ENCODE measurements around the gene RPP25L. TPM values are rescaled to one million over a fixed set of nuclear protein-coding genes. Genes with fewer than 3 reads are reported as not detected.

Gene RPP25L
- total RNA-seq, 3 donors from 2014 or later = 28.5 to 37.9 (median 36.4) TPM

- no peaks in the 10 kb centered on the region for H3K36me3 ChIP-seq
- peaks cover under 1 to 20% of the 10 kb centered on the region in 2 donors for H3K4me1 ChIP-seq
- no peak for DNase-seq (ENCODE audit: low spot score in 2 of 2)
- no peak overlapping the region for H3K4me3 ChIP-seq
- intact Hi-C loops (cut with DNase I; ENCODE audit: low total_unique reads) = no loop called here
- no peak for TF ChIP-seq POLR2A (IDR thresholded peaks at IDR 0.05)
- H3K9me3 ChIP-seq = no peaks in the 10 kb centered on the region
- H3K27me3 ChIP-seq = peaks cover 0 to 13% of the 10 kb centered on the region in 2 donors
- no peak overlapping the region for H3K27ac ChIP-seq
Measured at GRCh38 chr9:34587271-34587670, 24.6 kb downstream of the RPP25L start.

DNA sequence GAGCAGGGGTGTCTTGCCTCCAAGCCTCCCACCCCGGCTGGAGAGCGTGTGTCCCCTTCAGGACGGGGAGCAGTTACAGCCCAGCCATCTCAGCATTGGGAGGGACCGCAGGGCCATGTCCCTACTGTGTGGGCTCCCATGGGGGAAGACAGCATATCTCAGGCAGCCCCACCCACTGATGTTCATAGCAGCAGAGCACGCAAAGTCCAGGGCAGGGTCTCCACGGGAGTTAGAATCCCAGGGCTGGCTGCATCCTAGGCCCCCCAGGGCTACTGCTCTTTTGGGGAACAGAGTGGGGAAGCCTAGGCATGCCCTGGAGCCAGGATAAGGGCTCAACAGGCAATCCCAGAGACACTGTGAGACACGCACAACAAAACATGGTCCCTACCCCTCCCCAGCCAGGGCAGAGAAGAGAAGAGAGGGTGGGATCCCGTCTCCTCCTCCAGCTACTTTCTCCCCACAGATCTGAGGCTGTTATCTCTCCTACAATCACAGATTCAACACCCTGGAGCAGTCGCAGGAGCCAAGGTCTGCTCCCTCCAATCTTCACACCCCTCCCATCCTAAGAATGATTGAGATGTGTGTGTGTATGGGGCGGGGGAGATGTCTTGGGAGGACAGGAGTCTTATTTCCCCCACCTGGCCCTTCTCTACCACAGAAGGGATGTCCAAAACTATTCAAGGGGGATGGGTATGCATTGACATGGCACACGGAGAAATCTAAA lies 25.8 kb downstream of the RPP25L start:
- Histone ChIP-seq H3K9me3 (no peaks in the 10 kb centered on the region), H3K27ac (no peak overlapping the region), H3K36me3 (no peaks in the 10 kb centered on the region), H3K4me3 (no peak overlapping the region), H3K27me3 (peaks cover 0 to 13% of the 10 kb centered on the region in 2 donors), H3K4me1 (peaks cover 0 to 9% of the 10 kb centered on the region in 2 donors)
- intact Hi-C loops (cut with DNase I; ENCODE audit: low total_unique reads) = no loop called here
- TF ChIP-seq, protein P1, sequence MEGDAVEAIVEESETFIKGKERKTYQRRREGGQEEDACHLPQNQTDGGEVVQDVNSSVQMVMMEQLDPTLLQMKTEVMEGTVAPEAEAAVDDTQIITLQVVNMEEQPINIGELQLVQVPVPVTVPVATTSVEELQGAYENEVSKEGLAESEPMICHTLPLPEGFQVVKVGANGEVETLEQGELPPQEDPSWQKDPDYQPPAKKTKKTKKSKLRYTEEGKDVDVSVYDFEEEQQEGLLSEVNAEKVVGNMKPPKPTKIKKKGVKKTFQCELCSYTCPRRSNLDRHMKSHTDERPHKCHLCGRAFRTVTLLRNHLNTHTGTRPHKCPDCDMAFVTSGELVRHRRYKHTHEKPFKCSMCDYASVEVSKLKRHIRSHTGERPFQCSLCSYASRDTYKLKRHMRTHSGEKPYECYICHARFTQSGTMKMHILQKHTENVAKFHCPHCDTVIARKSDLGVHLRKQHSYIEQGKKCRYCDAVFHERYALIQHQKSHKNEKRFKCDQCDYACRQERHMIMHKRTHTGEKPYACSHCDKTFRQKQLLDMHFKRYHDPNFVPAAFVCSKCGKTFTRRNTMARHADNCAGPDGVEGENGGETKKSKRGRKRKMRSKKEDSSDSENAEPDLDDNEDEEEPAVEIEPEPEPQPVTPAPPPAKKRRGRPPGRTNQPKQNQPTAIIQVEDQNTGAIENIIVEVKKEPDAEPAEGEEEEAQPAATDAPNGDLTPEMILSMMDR (IDR thresholded peaks at IDR 0.05) = no peak
- TF ChIP-seq POLR2A (IDR thresholded peaks at IDR 0.05) = no peak
- no peak for TF ChIP-seq POLR2AphosphoS5 (IDR thresholded peaks at IDR 0.05)
- no peak for DNase-seq (ENCODE audit: low spot score in 2 of 2)

GRCh38 chr9:34584970-34585369 lies 26.9 kb downstream of the RPP25L start:
- Histone ChIP-seq H3K27me3 (peaks cover 0 to 13% of the 10 kb centered on the region in 2 donors), H3K27ac (no peak overlapping the region), H3K36me3 (no peaks in the 10 kb centered on the region), H3K9me3 (no peaks in the 10 kb centered on the region), H3K4me3 (no peak overlapping the region), H3K4me1 (no peaks in the 10 kb centered on the region)
- intact Hi-C loops (cut with DNase I; ENCODE audit: low total_unique reads) = no loop called here
- DNase-seq (ENCODE audit: low spot score in 2 of 2) = no peak
- TF ChIP-seq POLR2A (IDR thresholded peaks at IDR 0.05) (no peak), POLR2AphosphoS5 (IDR thresholded peaks at IDR 0.05) (no peak)
- TF ChIP-seq, protein P1 (IDR thresholded peaks at IDR 0.05) = no peak

- no peaks in the 10 kb centered on the region for H3K36me3 ChIP-seq
- no peak overlapping the region for H3K4me3 ChIP-seq
- H3K9me3 ChIP-seq = no peaks in the 10 kb centered on the region
- intact Hi-C loops (cut with DNase I; ENCODE audit: low total_unique reads) = no loop called here
- H3K4me1 ChIP-seq = no peaks in the 10 kb centered on the region
- no peak overlapping the region for H3K27ac ChIP-seq
- peaks cover 0 to 22% of the 10 kb centered on the region in 2 donors for H3K27me3 ChIP-seq
- TF ChIP-seq, protein P1 (IDR thresholded peaks at IDR 0.05) = no peak
- TF ChIP-seq POLR2A (IDR thresholded peaks at IDR 0.05) = no peak
- TF ChIP-seq POLR2AphosphoS5 (IDR thresholded peaks at IDR 0.05) = no peak
- DNase-seq (ENCODE audit: low spot score in 2 of 2) = no peak
Measured at GRCh38 chr9:34582787-34583186, 29.1 kb downstream of the RPP25L start.

GRCh38 chr9:34581318-34581717 lies 30.6 kb downstream of the RPP25L start:
- Histone ChIP-seq H3K4me3 (no peak overlapping the region), H3K36me3 (no peaks in the 10 kb centered on the region), H3K27me3 (peaks cover 0 to 15% of the 10 kb centered on the region in 2 donors), H3K4me1 (no peaks in the 10 kb centered on the region), H3K27ac (no peak overlapping the region), H3K9me3 (no peaks in the 10 kb centered on the region)
- DNase-seq (ENCODE audit: low spot score in 2 of 2) = no peak
- intact Hi-C loops (cut with DNase I; ENCODE audit: low total_unique reads) = no loop called here
- TF ChIP-seq POLR2A (IDR thresholded peaks at IDR 0.05) (no peak), POLR2AphosphoS5 (IDR thresholded peaks at IDR 0.05) (no peak)
- TF ChIP-seq, protein P1 (IDR thresholded peaks at IDR 0.05) = no peak

Measured in breast epithelium (tissue), 4 donors.